Nephron (organoid): ENCODE results near the gene ECEL1.
"Not testable (repeated sequence)": the region's sequence is repeated elsewhere in the genome, so short reads cannot be mapped to it uniquely, and the experiment has no call there.

Source experiments
- H3K27ac Mint-ChIP-seq, 3 experiments: 2 replicates each; pipeline ENCODE4 v1.8.0; 2020; ENCODE audit warnings: mixed read lengths in 3 of 3, mild to moderate bottlenecking in 2 of 3, moderate library complexity in 1 of 3
- H3K27me3 Mint-ChIP-seq: 2 replicates; pipeline ENCODE4 v1.8.0; 2021; ENCODE audit warnings: low read depth, mild to moderate bottlenecking, moderate library complexity, mixed read lengths
- H3K36me3 Mint-ChIP-seq: 2 replicates; pipeline ENCODE4 v1.8.0; 2020; ENCODE audit warnings: low read depth, mixed read lengths
- H3K4me1 Mint-ChIP-seq: 2 replicates; pipeline ENCODE4 v1.8.0; 2020; ENCODE audit warnings: mixed read lengths
- H3K4me3 Mint-ChIP-seq, 3 experiments: 2 replicates each; pipeline ENCODE4 v1.8.0; 2020; ENCODE audit warnings: mild to moderate bottlenecking in 3 of 3, mixed read lengths in 3 of 3, moderate library complexity in 2 of 3
- H3K9me3 Mint-ChIP-seq: 2 replicates; pipeline ENCODE4 v1.8.0; 2020; ENCODE audit warnings: mixed read lengths
- CTCF ChIP-seq, 3 experiments: fragments of 200-600 bp; sonication (generic); IDR thresholded peaks; one replicate each; pipeline ENCODE4 v1.5.0; 2021; ENCODE audit warnings: antibody characterized with exemption in 3 of 3; ENCODE audit not compliant: unreplicated experiment in 3 of 3

ECEL1 gene

DNA sequence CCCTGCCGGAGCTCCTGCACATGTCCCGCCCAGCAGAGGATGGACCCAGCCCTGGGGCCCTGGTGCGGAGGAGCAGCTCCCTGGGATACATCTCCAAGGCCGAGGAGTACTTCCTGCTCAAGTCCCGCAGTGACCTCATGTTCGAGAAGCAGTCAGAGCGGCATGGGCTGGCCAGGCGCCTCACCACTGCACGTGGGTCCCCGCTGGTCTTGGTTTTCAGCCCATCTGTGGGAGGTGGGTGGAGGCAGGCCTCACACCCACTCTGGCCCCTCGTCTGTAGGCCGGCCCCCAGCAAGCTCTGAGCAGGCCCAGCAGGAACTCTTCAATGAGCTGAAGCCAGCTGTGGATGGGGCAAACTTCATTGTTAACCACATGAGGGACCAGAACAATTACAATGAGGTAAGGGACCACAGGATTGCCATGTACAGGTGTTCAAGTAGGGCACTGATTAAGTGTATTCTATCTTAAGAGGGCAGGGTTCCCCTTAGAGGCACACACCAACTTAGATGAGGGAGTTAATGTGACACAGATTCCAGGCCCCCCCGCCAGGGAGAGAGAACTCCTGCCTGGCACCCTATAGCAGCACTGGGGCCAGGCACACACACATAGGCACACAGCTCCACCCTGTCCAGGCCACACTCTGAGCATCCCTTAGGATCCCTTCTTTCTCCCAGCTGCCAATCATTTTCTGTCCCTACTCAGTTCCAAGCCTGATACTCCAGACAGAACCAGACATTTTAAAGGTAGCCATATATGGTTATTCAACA, 46.5 kb upstream of the ECEL1 start:
- Mint-ChIP-seq H3K9me3 (no peaks in the 10 kb centered on the region), H3K27me3 (peaks cover 5% of the 10 kb centered on the region), H3K4me1 (peaks cover 56% of the 10 kb centered on the region), H3K4me3 (no peak overlapping the region), H3K27ac (peak overlapping the region; percentile 38 to 54 (median 54)), H3K36me3 (no peaks in the 10 kb centered on the region)
- no peak for TF ChIP-seq CTCF (IDR thresholded peaks at IDR 0.05; ENCODE audit: unreplicated experiment in 3 of 3)

- not testable (repeated sequence) for H3K4me3 Mint-ChIP-seq, H3K9me3 Mint-ChIP-seq, H3K36me3 Mint-ChIP-seq
- peaks cover 56% of the 10 kb centered on the region for H3K4me1 Mint-ChIP-seq
- peak overlapping the region in 2 of 3 experiments; percentile 30 to 88 for H3K27ac Mint-ChIP-seq
- H3K27me3 Mint-ChIP-seq, result peaks cover 14% of the 10 kb centered on the region
Observed at GRCh38 chr2:232532821-232533220, 45.2 kb upstream of the ECEL1 start.

- H3K27ac Mint-ChIP-seq, result peak overlapping the region in 2 of 3 experiments; percentile 30 to 88
- H3K4me3 Mint-ChIP-seq, result no peak overlapping the region
- H3K27me3 Mint-ChIP-seq, result peaks cover 18% of the 10 kb centered on the region
- no peak for TF ChIP-seq CTCF (IDR thresholded peaks at IDR 0.05; ENCODE audit: unreplicated experiment in 3 of 3)
- H3K36me3 Mint-ChIP-seq, result no peaks in the 10 kb centered on the region
- H3K9me3 Mint-ChIP-seq, result no peaks in the 10 kb centered on the region
- H3K4me1 Mint-ChIP-seq, result peaks cover 54% of the 10 kb centered on the region
Observed at GRCh38 chr2:232532419-232532818, 44.8 kb upstream of the ECEL1 start.

DNA sequence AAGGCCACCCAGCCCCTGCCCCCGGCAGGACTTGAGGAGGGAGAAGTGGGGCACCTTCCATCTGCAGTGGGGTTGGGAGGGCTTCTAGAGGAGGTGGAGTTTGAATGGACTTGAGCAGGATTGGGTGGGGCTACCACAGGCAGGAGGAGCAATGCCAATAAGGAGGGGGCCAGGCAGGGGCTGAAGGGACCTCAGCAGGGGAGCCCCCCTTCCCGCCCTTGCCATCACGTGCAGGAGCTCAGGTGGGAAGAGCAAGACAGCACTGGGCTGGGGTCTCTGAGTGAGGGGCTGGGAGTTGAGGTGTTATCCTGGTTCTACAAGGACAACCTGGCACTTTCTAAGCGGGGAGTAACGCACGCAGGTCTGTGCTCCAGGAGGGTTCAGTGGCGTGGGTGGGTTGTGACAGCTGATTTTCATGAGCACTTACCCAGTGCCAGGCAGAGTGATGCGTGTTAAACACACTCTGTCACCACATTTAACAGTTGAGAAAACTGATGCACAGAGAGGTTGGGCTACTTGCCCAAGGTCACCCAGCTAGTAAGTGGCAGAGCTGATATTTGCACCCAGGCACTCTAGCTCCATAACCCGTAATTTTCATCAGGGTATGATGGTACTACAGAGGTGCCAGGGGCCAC, 43.1 kb upstream of the ECEL1 start:
- H3K4me3 Mint-ChIP-seq, result no peak overlapping the region
- H3K27me3 Mint-ChIP-seq, result peaks cover 24% of the 10 kb centered on the region
- TF ChIP-seq CTCF (IDR thresholded peaks at IDR 0.05; ENCODE audit: unreplicated experiment in 3 of 3), result no peak
- no peak overlapping the region for H3K27ac Mint-ChIP-seq
- peaks cover 46% of the 10 kb centered on the region for H3K4me1 Mint-ChIP-seq
- H3K36me3 Mint-ChIP-seq, result no peaks in the 10 kb centered on the region
- H3K9me3 Mint-ChIP-seq, result no peaks in the 10 kb centered on the region

- Mint-ChIP-seq H3K36me3 (no peaks in the 10 kb centered on the region), H3K4me1 (peaks cover 50% of the 10 kb centered on the region), H3K9me3 (no peaks in the 10 kb centered on the region), H3K4me3 (no peak overlapping the region), H3K27me3 (peaks cover 28% of the 10 kb centered on the region), H3K27ac (no peak overlapping the region)
- TF ChIP-seq CTCF (IDR thresholded peaks at IDR 0.05; ENCODE audit: unreplicated experiment in 3 of 3), result no peak
Observed at GRCh38 chr2:232529806-232530547, 42.3 kb upstream of the ECEL1 start.

DNA sequence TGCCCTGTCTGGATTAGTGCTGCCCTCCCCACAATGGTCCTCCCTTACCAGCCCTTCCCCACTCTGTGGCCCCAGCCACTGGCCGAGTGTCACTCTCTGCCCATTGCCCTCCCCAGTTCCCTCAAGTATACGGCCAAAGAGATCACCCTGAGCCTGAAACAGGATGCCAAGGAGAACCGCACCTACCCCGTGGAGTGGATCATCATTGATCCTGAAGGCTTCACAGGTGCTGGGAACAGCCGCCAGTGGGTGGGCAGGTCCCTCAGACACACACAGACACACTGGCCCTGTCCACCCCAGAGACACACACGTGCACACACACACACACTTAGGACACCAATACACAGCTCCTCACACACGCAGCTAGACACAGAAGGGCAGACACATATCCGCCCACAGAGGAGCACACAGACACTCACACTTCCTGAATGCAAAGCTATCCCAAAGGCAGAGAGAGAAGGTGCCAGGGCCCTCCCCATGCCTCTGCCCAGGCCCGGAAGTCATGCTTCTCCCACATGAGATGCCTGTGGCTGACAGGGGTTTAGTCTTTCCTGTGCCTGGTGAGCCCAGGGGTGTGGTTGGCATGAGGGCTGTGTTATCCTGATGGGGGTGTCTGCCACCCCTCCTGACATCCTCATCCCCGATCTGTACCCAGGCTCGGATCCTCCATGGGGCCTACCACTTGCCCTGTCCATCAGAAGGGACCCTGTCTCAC, 41.3 kb upstream of the ECEL1 start:
- TF ChIP-seq CTCF (IDR thresholded peaks at IDR 0.05; ENCODE audit: unreplicated experiment in 3 of 3), result no peak
- Mint-ChIP-seq H3K4me1 (peaks cover 47% of the 10 kb centered on the region), H3K27ac (peak overlapping the region in 1 of 3 experiments; percentile 6), H3K36me3 (no peaks in the 10 kb centered on the region), H3K4me3 (peak overlapping the region in 2 of 3 experiments; percentile 65 to 86), H3K9me3 (no peaks in the 10 kb centered on the region), H3K27me3 (peaks cover 34% of the 10 kb centered on the region)
